Measurements from ENCODE around the gene ANXA11.
A peak's percentile ranks its signal among the peaks of the same experiment; 100 is the strongest.
"Not testable (repeated sequence)": the region's sequence is repeated elsewhere in the genome, so short reads cannot be mapped to it uniquely, and the experiment has no call there.

ANXA11 gene

DNA sequence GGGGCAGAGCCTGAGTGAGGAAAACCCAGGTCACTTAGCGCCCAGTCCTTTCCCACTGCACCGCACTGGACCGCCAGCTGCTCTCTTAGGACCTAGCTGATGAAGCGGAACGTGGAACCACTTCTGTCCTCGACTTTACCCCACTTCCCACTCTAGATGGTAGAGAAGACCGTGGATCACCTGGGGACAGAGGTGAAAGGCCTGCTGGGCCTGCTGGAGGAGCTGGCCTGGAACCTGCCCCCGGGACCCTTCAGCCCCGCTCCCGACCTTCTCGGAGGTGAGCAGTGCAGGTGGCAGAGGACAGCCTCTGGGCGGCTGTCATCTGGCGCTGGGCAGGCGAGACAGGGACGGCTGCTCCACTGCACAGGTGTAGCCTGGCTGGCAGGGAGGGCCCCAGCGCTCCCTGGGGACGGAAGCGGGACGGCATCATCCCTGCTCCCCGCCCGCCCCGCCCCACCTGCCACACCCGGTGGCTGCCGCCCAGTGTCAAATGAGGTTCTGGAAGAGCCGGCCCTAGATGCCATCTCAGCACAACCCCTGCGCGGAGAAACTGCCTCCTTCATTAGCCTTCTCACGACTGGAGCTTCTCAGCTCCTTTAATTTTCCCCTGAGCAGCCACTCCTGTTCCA, 61.2 kb downstream of the ANXA11 start:
- DNase-seq: peak in 2 of 5 experiments; percentile 12 to 42

DNA sequence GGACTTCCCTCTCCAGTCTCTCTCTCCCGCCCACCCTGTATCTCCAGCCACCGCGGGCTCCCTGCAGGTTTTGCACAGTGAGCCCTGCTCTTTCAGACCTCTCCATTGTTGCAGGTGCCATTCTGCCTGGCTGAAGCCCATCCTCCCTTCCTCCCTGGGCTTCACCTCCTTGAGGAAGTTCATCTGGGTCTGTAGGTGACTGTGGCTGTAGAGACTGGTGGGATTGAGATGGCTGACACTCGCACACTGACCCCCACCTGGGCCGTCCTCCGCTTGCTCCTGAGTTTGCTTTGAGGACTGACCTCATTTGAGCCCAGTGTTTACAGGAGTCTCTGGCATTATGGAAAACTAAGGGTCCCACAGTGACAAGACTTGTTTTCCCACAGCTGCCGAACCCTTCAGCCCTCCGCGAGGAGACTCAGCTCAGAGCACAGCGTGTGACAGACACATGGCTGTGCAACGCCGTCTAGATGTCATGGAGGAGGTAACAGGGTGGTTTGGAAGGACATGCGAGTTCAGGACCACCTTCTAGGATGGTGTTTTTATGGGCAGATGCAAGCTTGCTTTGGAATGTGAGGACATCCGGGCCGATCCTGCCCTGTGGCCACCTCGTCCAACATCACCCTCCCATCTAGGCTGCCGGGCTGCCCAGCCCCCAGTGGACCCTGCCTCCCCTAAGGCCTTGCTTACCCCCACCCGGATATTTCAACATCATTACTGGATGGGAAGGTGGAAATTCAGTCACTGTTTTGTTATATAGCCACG, 63.5 kb downstream of the ANXA11 start:
- no peak for DNase-seq

- no peak for DNase-seq
Measured at GRCh38 chr10:80140251-80140650, 65.1 kb downstream of the ANXA11 start.

DNA sequence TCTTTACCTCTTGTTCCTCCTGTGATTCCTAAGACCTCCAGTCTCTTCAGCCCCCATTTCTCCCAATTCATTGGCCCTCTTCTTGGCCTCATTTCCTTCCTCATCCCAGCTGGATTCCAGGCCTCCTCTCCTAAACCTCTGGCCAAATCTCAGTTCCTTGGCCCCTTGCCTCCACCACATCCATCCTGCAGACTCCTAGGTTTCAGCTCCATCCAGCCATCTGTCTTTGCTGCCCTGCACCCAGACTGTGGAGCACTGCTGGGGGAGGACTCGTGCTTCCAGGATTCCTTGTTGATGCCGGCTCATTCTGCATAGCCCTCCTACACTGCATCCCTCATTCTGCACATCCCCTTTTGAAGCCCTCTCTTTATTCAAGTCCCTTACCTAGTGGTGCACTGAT, 66.1 kb downstream of the ANXA11 start:
- DNase-seq: no peak

GRCh38 chr10:80137920-80138319, 67.4 kb downstream of the ANXA11 start:
- DNase-seq: no peak

- DNase-seq: no peak
Measured at GRCh38 chr10:80137031-80137862, 68.1 kb downstream of the ANXA11 start.

GRCh38 chr10:80136134-80136571, 69.2 kb downstream of the ANXA11 start:
- DNase-seq: no peak

DNA sequence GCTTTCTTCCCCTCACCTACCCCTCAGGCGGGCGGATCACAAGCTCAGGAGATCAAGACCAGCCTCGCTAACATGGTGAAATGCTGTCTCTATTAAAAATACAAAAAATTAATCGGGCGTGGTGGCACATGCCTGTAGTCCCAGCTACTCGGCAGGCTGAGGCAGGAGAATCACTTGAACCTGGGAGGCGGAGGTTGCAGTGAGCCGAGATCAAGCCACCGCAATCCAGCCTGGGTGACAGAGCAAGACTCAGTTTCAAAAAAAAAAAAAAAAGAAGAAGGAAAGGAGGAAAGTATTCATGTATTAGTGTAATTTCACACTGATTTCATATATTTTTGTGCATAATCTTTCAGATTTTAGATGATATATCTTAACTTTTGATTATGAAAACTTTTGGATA, 71.7 kb downstream of the ANXA11 start:
- DNase-seq: not testable (repeated sequence)

GRCh38 chr10:80133206-80133605, 72.1 kb downstream of the ANXA11 start:
- DNase-seq: no peak

GRCh38 chr10:80132299-80133139, 72.8 kb downstream of the ANXA11 start, which contains the start of gene PLAC9:
Gene PLAC9 (plus strand): TSS chr10:80132730. CDS start chr10:80132763, 33 bp downstream.
- DNase-seq: no peak

- DNase-seq: no peak
Measured at GRCh38 chr10:80131499-80131901, 73.8 kb downstream of the ANXA11 start.

GRCh38 chr10:80126876-80127275, 78.5 kb downstream of the ANXA11 start:
- DNase-seq: no peak

- DNase-seq: no peak
Measured at GRCh38 chr10:80122746-80123145, 82.6 kb downstream of the ANXA11 start.

DNA sequence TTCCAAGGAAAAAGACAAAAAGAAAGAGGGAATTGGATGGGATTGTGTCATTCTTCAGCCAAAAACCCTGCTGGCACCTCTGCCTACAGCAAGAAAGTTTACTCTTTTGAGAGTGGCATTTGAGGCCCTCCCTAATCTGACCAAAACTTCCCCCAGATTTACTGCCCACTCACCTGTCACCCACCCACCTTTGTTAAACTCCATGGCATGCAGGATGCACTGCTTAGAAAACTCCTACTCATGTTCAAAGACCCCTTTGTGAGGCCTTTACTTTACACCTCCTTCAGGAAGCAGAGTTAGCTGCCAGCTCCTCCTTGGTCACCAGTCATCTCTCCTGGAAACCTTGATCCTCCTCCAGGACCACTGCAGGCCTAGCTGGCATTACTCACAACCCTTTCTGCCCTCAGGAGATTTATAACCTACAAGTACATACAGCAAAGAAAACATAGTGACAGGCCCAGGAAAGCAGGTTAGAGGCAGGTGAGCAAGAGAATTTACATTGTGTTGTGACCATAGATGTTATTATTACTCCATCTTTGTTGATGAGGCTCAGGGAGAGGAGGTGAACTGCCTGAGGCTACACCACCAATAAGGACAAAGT, 83.1 kb downstream of the ANXA11 start:
- no peak for DNase-seq

DNA sequence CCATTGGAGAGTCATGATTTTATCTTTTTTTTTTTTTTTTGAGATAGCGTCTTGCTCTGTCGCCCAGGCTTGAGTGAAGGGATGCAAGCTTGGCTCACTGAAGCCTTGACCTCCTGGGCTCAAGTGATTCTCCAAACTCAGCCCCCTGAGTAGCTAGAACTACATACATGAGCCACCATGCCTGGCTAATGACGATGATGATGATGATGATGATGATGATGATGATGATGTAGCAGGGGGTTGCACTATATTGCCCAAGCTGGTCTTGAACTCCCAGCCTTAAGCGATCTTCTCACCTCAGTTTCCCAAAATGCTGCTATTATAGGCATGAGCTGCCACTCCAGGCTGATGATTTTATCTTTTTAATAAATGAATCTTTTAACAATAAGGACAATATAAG, 86.7 kb downstream of the ANXA11 start:
- no peak for DNase-seq

DNA sequence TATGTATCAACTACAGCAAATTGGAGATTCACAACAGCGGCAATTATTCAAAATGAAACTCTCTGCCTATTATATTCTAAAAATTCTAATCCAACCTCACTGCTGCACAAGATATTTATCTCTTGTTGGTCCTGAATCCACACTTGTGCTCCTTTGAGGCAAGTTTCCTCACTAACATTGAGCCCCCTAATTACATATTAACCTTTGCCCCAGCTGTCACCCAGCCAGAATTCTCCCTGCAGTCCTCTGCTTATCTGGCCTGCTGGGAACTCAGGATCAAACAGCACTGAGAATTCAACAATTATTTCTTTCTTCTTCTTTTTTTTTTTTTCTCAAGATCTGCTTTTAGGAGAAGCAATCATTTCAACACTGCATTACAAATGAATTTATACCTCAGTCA, 94.4 kb downstream of the ANXA11 start:
- DNase-seq: peak in 1 of 5 experiments; percentile 33

DNA sequence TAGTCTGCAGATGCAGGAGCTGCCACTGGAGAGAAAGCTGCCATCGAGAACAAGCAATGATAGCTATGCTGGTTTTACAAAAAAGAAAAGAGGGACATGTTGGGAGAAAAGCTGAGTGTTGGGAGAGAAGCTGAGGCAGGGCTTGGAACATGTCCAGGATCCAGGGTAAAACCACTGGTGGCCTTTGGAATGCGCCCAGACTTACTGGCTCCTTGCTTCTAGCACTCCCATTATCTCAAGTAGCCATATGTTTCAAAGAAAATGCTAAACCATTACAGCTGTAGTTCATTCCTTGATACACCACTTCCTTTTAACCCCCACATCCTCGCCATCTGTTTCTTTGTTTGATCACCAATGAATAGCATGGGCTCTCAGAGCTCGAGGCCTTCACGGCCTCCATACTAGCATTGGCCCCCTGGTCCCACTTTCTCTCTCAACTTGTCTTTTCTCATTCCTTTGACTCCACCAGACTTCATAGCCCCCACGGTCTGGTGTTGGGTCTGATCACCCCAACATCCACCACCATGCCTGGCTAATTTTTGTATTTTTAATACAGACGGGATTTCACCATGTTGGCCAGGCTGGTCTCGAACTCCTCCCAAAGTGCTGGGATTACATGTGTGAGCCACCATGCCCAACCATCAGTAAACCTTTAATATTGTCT, 96.6 kb downstream of the ANXA11 start:
- peak in 1 of 5 experiments; percentile 19 for DNase-seq

GRCh38 chr10:80104066-80104926, 101.0 kb downstream of the ANXA11 start:
- peak in 2 of 5 experiments; percentile 5 to 82 for DNase-seq
